A549 (cell line): Measurements from ENCODE around the gene PCNX2. TPM values are rescaled to one million over a fixed set of nuclear protein-coding genes. Genes with fewer than 3 reads are reported as not detected.

Experiments used
- ATAC-seq, 2 experiments: fragments of 200-7000 bp in 1 of 2; fragments of >200 bp in 1 of 2; cut with Nextera tagmentation in 1 of 2; cut with Tn5 transposase in 1 of 2; 3 replicates each; pipeline versions ENCODE4 v1.8.0 to v1.9.1; 2018 to 2020; ENCODE audit warnings: mild to moderate bottlenecking in 1 of 2, moderate library complexity in 1 of 2
- CTCF ChIA-PET: fragments of 300-600 bp; sonication (Branson Sonifier 250); formaldehyde crosslinking; extraction: SDS; loops from one replicate; lab custom pipeline; 2021; ENCODE audit warnings: antibody characterized with exemption, inconsistent platforms; lab: Yijun Ruan, JAX
- POLR2A ChIA-PET: fragments of 350-600 bp; formaldehyde crosslinking; extraction: SDS; loops from one replicate; lab custom pipeline; 2021; ENCODE audit warnings: antibody characterized with exemption, inconsistent platforms; lab: Yijun Ruan, JAX
- DNase-seq, 2 experiments: peaks; one replicate each; pipeline versions ENCODE4 v3.0.0 to v3.0.0-alpha.2; 2011 to 2016; ENCODE audit warnings: low read depth in 1 of 2, low spot score in 1 of 2
- FAIRE-seq: peaks from 2 replicates; lab custom pipeline; 2011; peaks lifted over from hg19 to GRCh38; lab: Jason Lieb, UNC
- H3K27ac ChIP-seq, 2 experiments: fragments of >200 bp; sonication (Bioruptor Twin); formaldehyde crosslinking; 3 replicates each; pipeline ENCODE4 v1.5.1; 2016 to 2017
- H3K4me1 ChIP-seq: fragments of >200 bp; sonication (Bioruptor Twin); formaldehyde crosslinking; 3 replicates; pipeline ENCODE4 v1.6.1; 2016
- H3K4me2 ChIP-seq: fragments of >200 bp; sonication (Bioruptor Twin); formaldehyde crosslinking; 3 replicates; pipeline ENCODE4 v1.6.1; 2016
- H3K4me3 ChIP-seq: fragments of >200 bp; sonication (Bioruptor Twin); formaldehyde crosslinking; 3 replicates; pipeline ENCODE4 v1.5.1; 2016
- H3K9me3 ChIP-seq: fragments of >200 bp; sonication (Bioruptor Twin); formaldehyde crosslinking; 3 replicates; pipeline ENCODE4 v1.6.1; 2016
- ATOH8 ChIP-seq: fragments of 250-450 bp; sonication (Bioruptor Pico); IDR thresholded peaks from 2 replicates; pipeline ENCODE4 v1.5.0; 2020; ENCODE audit warnings: low read depth, mild to moderate bottlenecking, moderate library complexity
- CBX2 ChIP-seq: fragments of 200-600 bp; sonication (generic); IDR thresholded peaks from 2 replicates; pipeline ENCODE4 v1.6.1; 2016; ENCODE audit warnings: low read depth, mild to moderate bottlenecking, borderline replicate concordance
- EHMT2 ChIP-seq: fragments of 200-600 bp; sonication (generic); IDR thresholded peaks from 2 replicates; pipeline ENCODE4 v1.6.1; 2016; ENCODE audit warnings: antibody characterized with exemption, low read depth, mild to moderate bottlenecking, moderate library complexity
- EP300 ChIP-seq, 2 experiments: fragments of >200 bp; sonication (Bioruptor Twin); formaldehyde crosslinking; IDR thresholded peaks; 2 replicates in 1 of 2; 3 replicates in 1 of 2; pipeline ENCODE4 v1.6.1; 2016 to 2017
- HDAC2 ChIP-seq: fragments of 200-600 bp; sonication (generic); IDR thresholded peaks from 2 replicates; pipeline ENCODE4 v1.6.1; 2016
- HES2 ChIP-seq: fragments of >200 bp; sonication (Bioruptor Twin); formaldehyde crosslinking; IDR thresholded peaks from 2 replicates; pipeline ENCODE4 v1.6.1; 2016
- HEYL ChIP-seq: fragments of 250-450 bp; sonication (Bioruptor Pico); IDR thresholded peaks from 2 replicates; pipeline ENCODE4 v1.8.0; 2021; ENCODE audit warnings: mild to moderate bottlenecking, moderate library complexity
- HOXB13 ChIP-seq: fragments of 250-450 bp; sonication (Bioruptor Pico); IDR thresholded peaks from 2 replicates; pipeline ENCODE4 v1.5.0; 2020; ENCODE audit warnings: low read depth, mild to moderate bottlenecking, moderate library complexity
- HOXB5 ChIP-seq: fragments of 250-450 bp; sonication (Bioruptor Pico); IDR thresholded peaks from 2 replicates; pipeline ENCODE4 v1.5.0; 2020; ENCODE audit warnings: mild to moderate bottlenecking, moderate library complexity
- JUN ChIP-seq, 2 experiments: fragments of >200 bp; sonication (Bioruptor Twin); formaldehyde crosslinking; IDR thresholded peaks; 2 replicates in 1 of 2; 3 replicates in 1 of 2; pipeline ENCODE4 v1.6.1; 2016 to 2017
- JUNB ChIP-seq: fragments of >200 bp; sonication (Bioruptor Twin); formaldehyde crosslinking; IDR thresholded peaks from 2 replicates; pipeline ENCODE4 v1.6.1; 2016
- MAFK ChIP-seq: fragments of 450-650 bp; IDR thresholded peaks from 2 replicates; pipeline ENCODE4 v1.6.1; 2014; ENCODE audit not compliant: partially characterized antibody
- NFE2L2 ChIP-seq: fragments of 150-350 bp; conservative IDR thresholded peaks from 2 replicates; pipeline ENCODE4 v1.6.1; 2014; ENCODE audit warnings: low read length
- NR3C1 ChIP-seq: fragments of >200 bp; sonication (Bioruptor Twin); formaldehyde crosslinking; IDR thresholded peaks from 3 replicates; pipeline ENCODE4 v1.6.1; 2017
- PBX3 ChIP-seq: IDR thresholded peaks from 2 replicates; pipeline ENCODE4 v1.6.1; 2012
- RCOR1 ChIP-seq: fragments of 150-350 bp; IDR thresholded peaks from 2 replicates; pipeline ENCODE4 v1.6.1; 2014; ENCODE audit warnings: antibody characterized with exemption, low read length, low read depth
- REST ChIP-seq: fragments of 200-600 bp; sonication (generic); IDR thresholded peaks from 2 replicates; pipeline ENCODE4 v1.6.1; 2016; ENCODE audit warnings: antibody characterized with exemption, mild to moderate bottlenecking, moderate library complexity
- RFX5 ChIP-seq: fragments of 450-650 bp; IDR thresholded peaks from 2 replicates; pipeline ENCODE4 v1.7.1; 2014; ENCODE audit warnings: antibody characterized with exemption, mild to moderate bottlenecking, moderate library complexity
- SMC3 ChIP-seq: fragments of >200 bp; sonication (Bioruptor Twin); formaldehyde crosslinking; IDR thresholded peaks from 3 replicates; pipeline ENCODE4 v1.6.1; 2018; ENCODE audit warnings: inconsistent platforms
- ZNF302 ChIP-seq: fragments of 250-450 bp; sonication (Bioruptor Pico); IDR thresholded peaks from 2 replicates; pipeline ENCODE4 v1.9.0; 2021; ENCODE audit warnings: inconsistent platforms, mild to moderate bottlenecking, moderate library complexity
- WGBS: methylation state at CpG from one replicate; pipeline ENCODE4 v1.1.6; 2017; ENCODE audit errors: missing lambda C conversion rate; 5-methylcytosine and 5-hydroxymethylcytosine counted together
- polyA plus RNA-seq, 4 experiments: library from polyadenylated mRNA; depleted of rRNA in 3 of 4; stranded (reverse); fragments of >200 nt; fragmentation: RNase III in 1 of 4; extraction: RNeasy Plus Mini Kit Qiagen cat#74134 plus additional on column Dnase treatment in 1 of 4; gene quantifications; 2 replicates in 3 of 4; 3 replicates in 1 of 4; pipeline ENCODE4 v1.2.3, GENCODE V29; 2011 to 2017

The PCNX2 gene
- polyA plus RNA-seq, 2 of the 4 experiments (the other 2 are of a cell fraction), result 8.8 to 27.2 TPM

GRCh38 chr1:233224311-233224710 is 71.2 kb downstream of the PCNX2 start:
- Histone ChIP-seq H3K4me3 (no peak overlapping the region), H3K9me3 (peaks cover 11% of the 10 kb centered on the region; the same call in 2 of the 3 replicates), H3K4me1 (no peaks in the 10 kb centered on the region), H3K4me2 (no peak overlapping the region), H3K27ac (no peak overlapping the region)
- no peak for ATAC-seq
- peak; percentile 2 for TF ChIP-seq MAFK
- no peak for TF ChIP-seq RCOR1
- ChIA-PET CTCF (no interaction called here), POLR2A (no interaction called here)
- 93% methylated on average over 3 of the region's 3 CpGs for WGBS
- peak; percentile 13 for FAIRE-seq
- no peak for DNase-seq

- ChIA-PET POLR2A (no interaction called here), CTCF (interaction anchor here (0.6 to 0.7 kb wide), 2 partner anchors 584 to 587 kb away, joined by 3 read pairs; no protein-coding TSS in a partner anchor)
- H3K4me1 ChIP-seq, result no peaks in the 10 kb centered on the region
- no peak overlapping the region for H3K27ac ChIP-seq
- no peak overlapping the region for H3K4me3 ChIP-seq
- DNase-seq (no peak), ATAC-seq (no peak), FAIRE-seq (no peak)
- 90% methylated on average over 5 of the region's 5 CpGs for WGBS
- no peak overlapping the region for H3K4me2 ChIP-seq
- H3K9me3 ChIP-seq, result peaks cover 11% of the 10 kb centered on the region; the same call in 2 of the 3 replicates
- TF ChIP-seq ATOH8 (CRISPR knock-in tag) (no peak), RFX5 (no peak), PBX3 (no peak), JUN (IDR thresholded peaks at IDR 0.05) (no peak), SMC3 (no peak), REST (no peak), HEYL (CRISPR knock-in tag) (no peak), EHMT2 (no peak), HES2 (no peak), NR3C1 (no peak), HDAC2 (no peak)
These were observed 77.7 kb downstream of the PCNX2 start for GRCh38 chr1:233217832-233218231.

- FAIRE-seq (no peak), ATAC-seq (no peak)
- CTCF ChIA-PET, result interaction anchor here (0.7 to 1.9 kb wide), 3 partner anchors 8 to 13 kb away, joined by 3 to 6 read pairs (median 5); no protein-coding TSS in a partner anchor
These were observed 79.5 kb downstream of the PCNX2 start for GRCh38 chr1:233216009-233216408.

More at GRCh38 chr1:233216009-233216408, 79.5 kb downstream of the PCNX2 start:
- H3K9me3 ChIP-seq, result peaks cover 11% of the 10 kb centered on the region; the same call in 2 of the 3 replicates
- DNase-seq, result no peak
- POLR2A ChIA-PET, result no interaction called here
- 90% methylated on average over 4 of the region's 4 CpGs for WGBS
- TF ChIP-seq HOXB13 (CRISPR knock-in tag), result no peak
- TF ChIP-seq ZNF302, result no peak
- no peak for TF ChIP-seq HOXB5 (CRISPR knock-in tag)
- TF ChIP-seq CBX2, result no peak
- no peak for TF ChIP-seq NFE2L2
- no peak for TF ChIP-seq EP300 (IDR thresholded peaks at IDR 0.05)
- no peak for TF ChIP-seq JUNB
- TF ChIP-seq, all 56 proteins: peak for 0
- no peaks in the 10 kb centered on the region; the same call in 2 of the 3 replicates for H3K4me1 ChIP-seq
- no peak overlapping the region for H3K4me2 ChIP-seq
- H3K4me3 ChIP-seq, result no peak overlapping the region
- no peak overlapping the region for H3K27ac ChIP-seq
